GM21619 (cell line): ENCODE data around the gene RAB10.

ENCODE experiments used
- ATAC-seq: cut with Tn5 transposase; IDR thresholded peaks from one replicate; pipeline ENCODE4 v1.9.1; 2021; ENCODE audit not compliant: unreplicated experiment

The RAB10 gene

DNA sequence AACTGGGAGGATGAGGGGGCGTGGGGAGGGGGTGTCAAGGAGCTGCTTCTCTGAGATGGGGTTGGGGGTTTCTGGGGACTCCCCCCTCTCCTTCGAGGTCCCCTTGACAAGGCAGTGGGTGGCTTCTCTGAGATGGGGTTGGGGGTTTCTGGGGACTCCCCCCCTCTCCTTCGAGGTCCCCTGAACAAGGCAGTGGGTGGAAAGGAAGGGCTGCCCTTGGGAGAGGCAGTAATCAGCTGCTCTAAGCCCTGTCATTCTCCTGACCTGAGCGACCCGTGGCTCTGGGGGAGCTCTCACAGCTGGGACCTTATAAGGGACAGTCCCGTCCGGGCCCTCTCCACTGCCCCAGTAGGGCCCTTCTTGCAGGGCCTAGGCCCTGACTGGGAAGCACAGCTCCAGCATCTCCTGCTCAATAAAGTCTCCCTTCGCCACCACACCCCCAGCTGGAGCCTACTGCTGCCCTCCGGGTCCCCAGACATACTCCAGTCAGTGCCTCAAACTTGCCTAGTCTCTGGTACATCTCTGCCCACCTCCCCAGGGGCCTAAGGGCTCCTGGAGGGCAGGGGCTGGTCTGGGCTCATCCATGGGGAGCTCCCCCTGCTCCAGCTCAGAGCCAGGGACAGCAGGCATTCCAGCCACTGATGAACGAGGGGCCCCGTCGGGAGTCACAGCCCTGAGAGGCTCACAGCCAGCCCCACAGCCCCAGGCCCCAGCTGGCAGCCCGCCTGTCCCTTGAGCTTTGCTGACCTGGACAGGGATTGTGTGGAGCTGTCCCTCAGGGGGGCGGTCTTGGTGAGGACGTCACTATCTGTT lies 141.8 kb downstream of the RAB10 start:
- no peak for ATAC-seq

GRCh38 chr2:26176279-26176615 lies 142.4 kb downstream of the RAB10 start:
- ATAC-seq: no peak

GRCh38 chr2:26177122-26177521 lies 143.2 kb downstream of the RAB10 start:
- ATAC-seq: no peak

- no peak for ATAC-seq
These were observed 144.4 kb downstream of the RAB10 start for GRCh38 chr2:26178246-26178645.

DNA sequence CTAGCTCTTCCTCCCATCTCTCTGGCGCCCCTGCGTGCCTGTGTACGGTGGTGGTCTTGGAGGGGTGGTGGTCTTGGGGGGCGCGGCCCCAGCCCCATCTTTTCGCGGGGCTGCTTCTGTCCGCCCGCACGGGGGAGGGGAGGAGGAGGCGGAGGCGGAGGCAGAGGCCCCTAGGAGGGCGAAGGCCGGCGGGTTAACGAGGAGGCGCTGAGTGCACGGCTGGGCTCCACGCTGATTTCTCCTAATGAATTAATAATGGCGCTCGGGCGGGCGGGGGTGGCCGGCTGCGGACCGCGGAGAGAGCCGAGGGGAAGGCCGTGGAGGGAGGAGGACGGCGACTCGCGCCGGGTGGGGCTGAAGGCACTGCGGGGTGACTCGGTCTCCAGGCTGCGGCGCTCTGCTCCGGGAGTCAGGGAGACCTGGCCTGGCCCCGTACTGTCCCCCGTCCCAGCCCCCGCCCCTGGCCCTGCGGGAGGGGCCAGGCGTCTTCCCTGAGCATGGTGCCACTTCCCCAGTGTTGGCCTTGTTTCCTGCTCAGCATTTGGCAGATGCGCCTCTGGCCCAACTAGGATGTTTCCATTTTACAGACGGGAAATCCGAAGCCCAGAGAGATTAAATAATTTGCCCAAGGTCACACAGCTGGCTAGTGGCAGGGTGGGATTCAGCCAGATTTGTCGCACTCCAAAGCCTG lies 145.0 kb downstream of the RAB10 start:
- ATAC-seq: no peak

- no peak for ATAC-seq
These were observed 145.6 kb downstream of the RAB10 start for GRCh38 chr2:26179446-26179913.

- no peak for ATAC-seq
These were observed 148.6 kb downstream of the RAB10 start for GRCh38 chr2:26182441-26182840.

- ATAC-seq: no peak
These were observed 149.2 kb downstream of the RAB10 start for GRCh38 chr2:26182887-26183630.

DNA sequence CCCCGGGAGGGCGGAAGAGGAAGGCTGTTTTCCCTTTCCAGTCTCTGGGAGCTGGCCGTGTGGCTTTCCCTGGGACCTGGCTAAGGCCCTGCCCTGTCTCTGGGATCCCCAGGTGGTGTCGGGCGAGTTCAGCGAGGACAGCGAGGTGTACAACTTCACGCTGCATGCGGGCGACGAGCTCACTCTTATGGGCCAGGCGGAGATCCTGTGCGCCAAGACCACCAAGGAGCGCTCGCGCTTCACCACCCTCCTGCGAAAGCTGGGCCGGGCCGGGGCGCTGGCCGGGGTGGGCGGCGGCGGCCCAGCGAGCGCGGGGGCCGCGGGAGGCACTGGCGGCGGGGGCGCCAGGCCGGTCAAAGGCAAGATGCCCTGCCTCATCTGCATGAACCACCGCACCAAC lies 150.2 kb downstream of the RAB10 start:
- peak; percentile 1 for ATAC-seq

DNA sequence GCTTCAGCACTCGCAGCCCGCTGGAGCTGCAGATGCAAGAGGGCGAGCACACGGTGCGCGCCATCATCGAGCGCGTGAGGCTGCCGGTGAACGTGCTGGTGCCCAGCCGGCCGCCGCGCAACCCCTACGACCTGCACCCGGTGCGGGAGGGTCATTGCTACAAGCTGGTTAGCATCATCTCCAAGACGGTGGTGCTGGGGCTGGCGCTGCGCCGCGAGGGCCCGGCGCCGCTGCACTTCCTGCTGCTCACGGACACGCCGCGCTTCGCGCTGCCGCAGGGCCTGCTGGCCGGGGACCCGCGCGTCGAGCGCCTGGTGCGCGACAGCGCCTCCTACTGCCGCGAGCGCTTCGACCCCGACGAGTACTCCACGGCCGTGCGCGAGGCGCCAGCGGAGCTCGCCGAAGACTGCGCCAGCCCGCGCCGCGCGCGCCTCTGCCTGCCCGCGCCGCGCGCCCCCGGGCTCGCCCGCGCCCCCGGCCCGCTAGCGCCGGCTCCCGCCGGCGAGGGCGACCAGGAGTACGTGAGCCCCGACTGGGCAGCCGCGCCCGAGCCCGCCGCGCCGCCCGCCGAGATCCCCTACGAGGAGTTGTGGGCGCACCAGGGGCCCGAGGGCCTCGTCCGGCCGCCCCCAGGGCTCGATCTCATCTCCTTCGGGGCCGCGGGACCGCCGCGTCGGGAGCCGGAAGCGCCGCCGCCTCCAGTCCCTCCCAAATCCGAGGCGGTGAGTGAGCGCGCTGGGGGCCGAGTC lies 150.8 kb downstream of the RAB10 start:
- ATAC-seq: peak; percentile 83

DNA sequence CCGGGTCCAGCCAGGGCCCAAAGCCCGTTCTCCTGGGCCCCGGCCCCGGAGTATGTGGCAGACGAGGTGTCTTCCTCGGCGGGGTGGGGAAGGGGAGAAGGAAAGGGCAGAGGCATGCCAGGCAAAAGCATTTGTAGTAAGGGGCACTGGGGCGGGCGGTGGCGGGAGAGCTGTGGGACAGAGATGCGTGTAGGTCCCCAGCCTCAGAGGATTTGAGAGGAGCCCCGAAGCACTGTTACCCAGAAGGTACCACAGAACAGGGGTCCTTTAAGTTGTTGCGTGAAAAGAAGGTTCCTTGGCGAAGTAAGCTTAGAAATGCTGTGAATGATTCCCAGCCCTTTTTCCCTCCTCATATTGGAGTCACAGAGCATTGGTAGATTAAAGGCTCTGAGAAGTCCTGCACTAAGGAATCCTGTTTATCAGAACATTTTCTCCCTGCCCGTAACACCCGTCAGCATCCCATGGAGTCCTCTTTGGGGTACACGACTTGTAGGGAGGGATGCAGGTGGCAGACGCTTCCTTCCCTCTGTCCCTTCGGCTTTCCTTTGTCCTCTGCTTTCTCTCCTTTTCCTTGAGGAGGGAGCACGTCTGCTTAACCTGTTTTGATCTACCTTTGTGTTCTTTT lies 151.5 kb downstream of the RAB10 start:
- no peak for ATAC-seq

GRCh38 chr2:26185954-26186770 lies 152.3 kb downstream of the RAB10 start:
- no peak for ATAC-seq
